Psoas muscle (tissue), 8 donors: ENCODE data around the gene ZNF367. TPM values are rescaled to one million over a fixed set of nuclear protein-coding genes. Genes with fewer than 3 reads are reported as not detected.

Experiments used
- ATAC-seq, 4 donors: fragments of 200-7000 bp; cut with Tn5 transposase; one replicate each; pipeline ENCODE4 v1.9.1; 2020; ENCODE audit warnings: moderate library complexity in 3 of 4, mild to moderate bottlenecking in 2 of 4
- DNase-seq, 2 donors: peaks; one replicate each; pipeline ENCODE4 v3.0.0-alpha.2; 2020
- H3K27ac ChIP-seq: fragments of 200-600 bp; one replicate; pipeline ENCODE4 v1.8.0; 2022
- H3K27me3 ChIP-seq, 3 donors: fragments of 200-600 bp in 1 of 3; one replicate each; pipeline versions ENCODE4 v1.6.1 to v1.8.0; 2013 to 2022; ENCODE audit warnings: low read length in 2 of 3, mild to moderate bottlenecking in 2 of 3, moderate library complexity in 1 of 3; ENCODE audit not compliant: insufficient read depth in 3 of 3
- H3K36me3 ChIP-seq, 2 donors: fragments of 200-600 bp in 1 of 2; one replicate each; pipeline versions ENCODE4 v1.6.1 to v1.8.0; 2013 to 2022; ENCODE audit warnings: low read depth in 1 of 2, mild to moderate bottlenecking in 1 of 2, moderate library complexity in 1 of 2; ENCODE audit not compliant: insufficient read depth in 1 of 2
- H3K4me1 ChIP-seq: fragments of 200-600 bp; one replicate; pipeline ENCODE4 v1.8.0; 2022
- H3K4me3 ChIP-seq: fragments of 200-600 bp; one replicate; pipeline ENCODE4 v1.8.0; 2022; ENCODE audit warnings: mild to moderate bottlenecking
- H3K9me3 ChIP-seq: fragments of 200-600 bp; one replicate; pipeline ENCODE4 v1.8.0; 2022
- WGBS, 3 donors: extraction: QIAGEN DNeasy Blood & Tissue Kit; methylation state at CpG; one replicate each; pipeline versions ENCODE4 v1.1.6 to v1.1.7; 2013; 5-methylcytosine and 5-hydroxymethylcytosine counted together
- intact Hi-C, 2 donors: fragments of 100-400 bp; cut with DNase I; formaldehyde crosslinking; loops; one replicate each; pipeline versions ENCODE4 v1.11.0 to v1.14.2; 2022
- polyA plus RNA-seq, 3 donors: library from polyadenylated mRNA; stranded (reverse); fragments of 200-250 nt; gene quantifications; one replicate each; pipeline ENCODE4 v1.2.3, GENCODE V29; 2013
- total RNA-seq, 4 donors: library from RNA; stranded (reverse); fragmentation: NEBNext Ultra II Directional in 2 of 4; extraction: Animal tissue kit (Norgen Biotek cat#: 25700) in 2 of 4; gene quantifications; one replicate each; pipeline versions ENCODE4 v1.2.1 to v1.2.4, GENCODE V29; 2021 to 2023
- TF ChIP-seq, protein P1 (sequence below): fragments of 200-600 bp; IDR thresholded peaks from one replicate; pipeline ENCODE4 v1.8.0; 2022; ENCODE audit warnings: antibody characterized with exemption
- donor health status: healthy with polysubstance abuse.
- donor health status: DM: no; HTN: no; CAD: no; lungs with moderate emphysema.
- donor health status: Bipolar disorder and iron deficiency.
- donor health status: healthy.
- donor health status: DM: yes; HTN: yes; CAD: no.
- donor health status: DM: no; HTN: no; CAD: no.
- donor health status: DM: no; HTN: no; CAD: no.
- donor health status: DM: yes; HTN: yes; CAD: no.

The ZNF367 gene
- total and polyA plus RNA-seq, 7 donors = 0.69 to 3.3 (median 1.4) TPM

DNA sequence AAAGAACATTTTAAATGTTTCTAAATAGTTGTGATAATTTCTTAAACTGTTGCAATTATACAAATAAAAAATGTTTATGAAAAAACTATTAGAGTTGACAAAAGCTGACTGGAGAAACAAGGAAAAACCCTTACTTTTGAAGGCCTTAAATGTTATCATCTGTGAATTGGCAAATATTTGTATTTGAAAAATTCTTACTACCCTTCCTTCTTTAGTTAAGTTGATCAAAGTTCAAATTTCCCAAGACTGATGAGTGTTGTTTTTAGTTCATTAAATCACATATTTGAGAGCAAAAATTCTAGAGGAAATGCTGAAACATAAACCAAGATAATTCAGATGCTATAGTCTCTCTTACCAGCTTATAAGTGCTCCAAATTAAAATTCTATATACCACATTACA lies 32.0 kb downstream of the ZNF367 start:
- no peak for ATAC-seq
- TF ChIP-seq, protein P1, sequence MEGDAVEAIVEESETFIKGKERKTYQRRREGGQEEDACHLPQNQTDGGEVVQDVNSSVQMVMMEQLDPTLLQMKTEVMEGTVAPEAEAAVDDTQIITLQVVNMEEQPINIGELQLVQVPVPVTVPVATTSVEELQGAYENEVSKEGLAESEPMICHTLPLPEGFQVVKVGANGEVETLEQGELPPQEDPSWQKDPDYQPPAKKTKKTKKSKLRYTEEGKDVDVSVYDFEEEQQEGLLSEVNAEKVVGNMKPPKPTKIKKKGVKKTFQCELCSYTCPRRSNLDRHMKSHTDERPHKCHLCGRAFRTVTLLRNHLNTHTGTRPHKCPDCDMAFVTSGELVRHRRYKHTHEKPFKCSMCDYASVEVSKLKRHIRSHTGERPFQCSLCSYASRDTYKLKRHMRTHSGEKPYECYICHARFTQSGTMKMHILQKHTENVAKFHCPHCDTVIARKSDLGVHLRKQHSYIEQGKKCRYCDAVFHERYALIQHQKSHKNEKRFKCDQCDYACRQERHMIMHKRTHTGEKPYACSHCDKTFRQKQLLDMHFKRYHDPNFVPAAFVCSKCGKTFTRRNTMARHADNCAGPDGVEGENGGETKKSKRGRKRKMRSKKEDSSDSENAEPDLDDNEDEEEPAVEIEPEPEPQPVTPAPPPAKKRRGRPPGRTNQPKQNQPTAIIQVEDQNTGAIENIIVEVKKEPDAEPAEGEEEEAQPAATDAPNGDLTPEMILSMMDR = no peak
- intact Hi-C loops = no loop called here
- no peak overlapping the region for H3K4me3 ChIP-seq
- no peaks in the 10 kb centered on the region for H3K27me3 ChIP-seq
- H3K36me3 ChIP-seq = no peaks in the 10 kb centered on the region
- no peak overlapping the region for H3K27ac ChIP-seq
- DNase-seq = no peak
- peaks cover 3% of the 10 kb centered on the region for H3K4me1 ChIP-seq
- no peaks in the 10 kb centered on the region for H3K9me3 ChIP-seq

DNA sequence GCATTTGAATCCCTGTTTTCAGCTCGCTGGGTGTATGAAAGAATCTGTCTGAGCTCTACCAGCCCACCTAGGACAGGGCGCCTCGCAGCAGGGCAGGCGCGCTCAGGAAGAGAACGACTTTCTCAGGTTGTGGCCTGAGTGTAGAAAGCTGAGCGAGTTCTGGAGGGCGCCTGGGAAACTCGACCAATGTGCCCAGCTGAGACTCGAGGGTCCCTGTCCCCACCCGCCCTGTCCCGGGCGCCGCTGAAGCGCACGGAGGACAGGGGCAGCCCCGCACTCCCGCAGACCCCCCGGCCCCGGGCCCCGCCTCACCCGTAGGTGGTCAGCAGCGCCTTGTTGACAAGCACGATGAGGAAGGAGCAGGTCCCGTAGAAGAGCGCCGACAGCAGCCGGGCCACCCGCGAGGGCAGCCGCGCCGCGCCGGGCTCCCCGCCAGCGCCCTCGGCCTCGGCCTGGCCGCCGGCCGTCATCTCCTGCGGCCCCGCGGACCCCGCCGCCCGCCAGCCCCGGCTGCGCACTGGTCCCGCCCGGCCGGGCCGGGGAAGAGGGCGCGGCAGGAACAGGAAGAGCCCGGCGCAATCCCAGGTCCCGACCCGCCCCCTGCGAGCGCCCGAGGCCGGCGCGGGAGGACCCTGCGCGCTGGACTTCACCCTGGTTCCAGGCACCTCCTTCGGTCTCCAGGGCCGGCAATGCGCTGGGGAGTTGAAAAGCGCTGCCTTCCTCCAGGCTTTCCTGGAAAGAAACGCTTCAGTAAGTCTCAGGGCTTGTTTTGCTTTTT lies 34.8 kb downstream of the ZNF367 start, which contains the start of gene SLC35D2:
Gene SLC35D2, minus strand, starts transcription at position 547 of the 778 bp plus-strand sequence. Its CDS starts 77 bp downstream, at position 470.
- intact Hi-C loops = no loop called here
- Histone ChIP-seq H3K36me3 (no peaks in the 10 kb centered on the region), H3K4me3 (peak within 1 kb of the TSS; percentile 64), H3K27me3 (no peaks in the 10 kb centered on the region), H3K27ac (peak within 1 kb of the TSS; percentile 43), H3K4me1 (peaks cover 3% of the 10 kb centered on the region), H3K9me3 (no peaks in the 10 kb centered on the region)
- DNase-seq (peak; percentile 66 to 71), ATAC-seq (peak; percentile 60 to 89 (median 78))
- 0 to 1% (median 1%) methylated on average over 34 to 73 of the region's 73 CpGs for WGBS, 3 donors
- TF ChIP-seq, protein P1 = no peak

DNA sequence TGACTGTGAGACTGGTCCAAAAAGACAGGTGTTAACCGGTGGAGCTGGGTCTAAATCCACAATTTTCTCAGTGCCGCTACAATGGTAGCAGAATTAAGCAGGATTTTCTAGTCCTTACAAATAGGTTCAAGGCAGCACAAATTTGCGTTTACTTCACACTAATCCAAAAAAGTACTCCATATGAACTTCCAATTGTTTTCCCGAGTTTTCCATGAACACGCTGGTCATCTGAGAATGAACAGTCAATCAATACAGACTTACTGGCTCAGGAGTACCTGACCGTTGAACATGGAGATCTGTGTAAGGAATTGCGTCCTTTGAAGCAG lies 35.4 kb downstream of the ZNF367 start:
- peak overlapping the region; percentile 43 for H3K27ac ChIP-seq
- TF ChIP-seq, protein P1 = no peak
- intact Hi-C loops = no loop called here
- no peaks in the 10 kb centered on the region for H3K9me3 ChIP-seq
- H3K36me3 ChIP-seq = no peaks in the 10 kb centered on the region
- DNase-seq (no peak), ATAC-seq (no peak)
- no peaks in the 10 kb centered on the region for H3K27me3 ChIP-seq
- H3K4me3 ChIP-seq = peak overlapping the region; percentile 64
- H3K4me1 ChIP-seq = peaks cover 3% of the 10 kb centered on the region
- 19 to 32% (median 22%) methylated on average over 7 of the region's 7 CpGs for WGBS, 3 donors

DNA sequence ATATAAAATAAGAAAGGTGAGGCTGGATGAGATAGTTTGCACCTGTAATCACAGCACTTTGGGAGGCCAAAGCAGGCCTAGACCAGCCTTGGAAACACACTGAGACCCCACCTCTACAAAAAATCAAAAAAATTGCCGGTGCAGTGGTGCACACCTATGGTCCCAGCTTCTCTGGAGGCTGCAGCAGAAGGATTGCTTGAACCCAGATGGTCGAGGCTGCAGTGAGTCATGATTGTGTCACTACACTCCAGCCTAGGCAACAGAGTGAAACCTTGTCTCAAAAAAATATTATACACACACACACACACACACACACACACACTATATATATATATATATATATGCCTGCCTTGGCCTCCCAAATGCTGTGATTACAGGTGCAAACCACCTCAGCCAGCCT lies 36.0 kb downstream of the ZNF367 start:
- Histone ChIP-seq H3K27me3 (no peaks in the 10 kb centered on the region), H3K36me3 (no peaks in the 10 kb centered on the region), H3K27ac (no peak overlapping the region), H3K4me3 (no peak overlapping the region), H3K4me1 (peaks cover 3% of the 10 kb centered on the region), H3K9me3 (no peaks in the 10 kb centered on the region)
- intact Hi-C loops = no loop called here
- ATAC-seq = no peak
- TF ChIP-seq, protein P1 = no peak
- 75 to 90% (median 86%) methylated on average over 2 of the region's 2 CpGs for WGBS, 3 donors
- no peak for DNase-seq

DNA sequence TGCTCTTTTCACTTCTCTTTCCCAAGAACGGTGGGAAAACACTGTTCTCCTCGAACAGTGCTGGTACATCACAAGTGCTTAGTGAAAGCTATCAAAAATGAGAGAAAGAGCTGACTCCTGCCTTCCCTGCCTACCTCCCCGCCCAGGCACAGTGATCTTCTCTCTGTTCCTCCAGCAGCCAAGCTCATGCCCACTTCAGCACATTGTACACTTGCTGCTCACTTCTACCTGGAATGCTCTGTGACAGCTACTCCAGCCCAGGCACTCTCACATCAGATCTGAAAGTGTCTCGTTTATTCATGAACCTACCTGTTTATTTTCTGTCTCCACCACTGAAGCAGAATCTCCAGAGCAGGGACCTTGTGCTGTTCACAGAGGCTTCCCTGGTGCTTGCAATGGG lies 36.5 kb downstream of the ZNF367 start:
- TF ChIP-seq, protein P1 = no peak
- Histone ChIP-seq H3K4me3 (no peak overlapping the region), H3K27me3 (no peaks in the 10 kb centered on the region), H3K4me1 (peaks cover 3% of the 10 kb centered on the region), H3K9me3 (no peaks in the 10 kb centered on the region), H3K36me3 (no peaks in the 10 kb centered on the region), H3K27ac (no peak overlapping the region)
- ATAC-seq (no peak), DNase-seq (no peak)
- intact Hi-C loops = no loop called here
- WGBS, 3 donors = 87 to 88% (median 88%) methylated on average over 4 of the region's 4 CpGs
